HL-60/S4 treated with phorbol 12-myristate 13-acetate at 8.2 ng/mL for 4 days and 3 days (cell line): Measurements from ENCODE around the gene NPLOC4.

Source experiments
- in situ Hi-C: fragments of 300-500 bp; cut with MboI; formaldehyde crosslinking; loops from 2 replicates; pipeline ENCODE4 v1.15.0; 2022; ENCODE audit warnings: low sequenced_read_pairs

Gene NPLOC4

GRCh38 chr17:81522491-81523401, 114.2 kb downstream of the NPLOC4 start:
- in situ Hi-C loops, result no loop called here

DNA sequence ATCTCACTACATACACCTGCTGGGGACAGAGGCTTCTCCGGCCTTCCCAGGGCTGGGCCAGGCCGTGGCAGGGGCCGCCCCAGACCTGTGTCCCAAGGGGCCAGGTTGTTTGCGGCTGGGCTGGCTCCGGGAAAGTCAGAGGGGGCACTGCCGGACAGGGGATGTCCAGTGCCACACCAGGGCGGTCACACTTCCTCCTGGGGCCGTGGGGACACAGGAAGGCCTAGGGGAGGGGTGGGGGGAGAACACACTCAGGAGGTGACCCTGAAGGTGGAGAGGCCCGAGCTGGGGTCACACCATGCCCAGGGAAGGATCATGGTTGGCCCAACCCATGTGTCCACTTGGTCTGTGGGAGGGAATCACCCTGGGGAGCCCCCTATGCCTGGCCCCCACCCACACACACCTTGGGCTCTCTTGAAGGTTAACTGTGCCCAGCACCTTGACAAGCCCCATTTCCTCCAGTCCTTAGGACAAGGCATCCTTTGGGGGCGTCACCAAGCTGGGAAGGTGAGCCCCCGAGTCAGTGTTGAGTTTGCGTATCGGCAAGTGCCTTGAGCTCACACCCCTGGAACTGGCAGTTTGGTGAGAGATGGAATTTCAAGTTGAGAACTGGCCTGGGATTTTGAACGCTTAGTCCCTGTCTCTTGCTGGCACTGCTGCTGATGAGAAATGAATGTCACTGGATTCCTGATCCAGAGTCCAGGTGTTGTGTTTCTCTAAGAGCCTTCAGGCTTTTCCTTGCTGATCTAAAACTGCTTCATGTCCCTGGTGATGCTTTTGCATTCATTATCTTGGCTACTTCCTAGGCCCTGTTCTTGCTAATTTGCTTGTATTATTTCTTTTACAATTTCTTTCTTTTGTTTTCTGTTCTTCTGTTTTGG, 116.7 kb downstream of the NPLOC4 start:
- in situ Hi-C loops, result no loop called here

- in situ Hi-C loops, result no loop called here
These were observed 117.5 kb downstream of the NPLOC4 start for GRCh38 chr17:81519284-81520020.

DNA sequence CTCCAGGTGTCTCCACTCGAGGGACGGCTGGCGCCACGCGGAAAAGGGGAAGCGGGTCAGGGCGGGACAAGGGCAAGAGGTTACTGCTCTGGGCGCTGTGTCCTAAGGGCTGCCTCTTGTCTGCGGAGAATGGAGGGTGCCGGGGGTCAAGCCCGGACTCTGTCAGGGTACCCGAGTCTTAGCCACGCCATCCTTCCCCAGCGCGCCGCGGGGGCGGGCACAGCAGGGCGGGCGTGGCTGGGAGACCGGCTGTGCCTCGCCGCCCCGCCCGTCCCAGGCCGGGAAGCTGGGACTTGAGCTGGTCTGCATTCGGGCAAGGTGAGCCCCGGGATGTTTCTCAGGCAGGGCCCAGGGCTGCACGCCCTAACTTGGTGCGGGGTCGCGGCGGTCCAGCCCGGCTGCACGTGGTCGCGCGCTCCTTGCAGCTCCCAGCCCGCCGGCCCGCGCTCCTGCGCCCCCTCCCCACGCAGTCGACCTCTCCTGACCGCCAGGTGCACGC, 118.1 kb downstream of the NPLOC4 start:
- in situ Hi-C loops, result no loop called here

DNA sequence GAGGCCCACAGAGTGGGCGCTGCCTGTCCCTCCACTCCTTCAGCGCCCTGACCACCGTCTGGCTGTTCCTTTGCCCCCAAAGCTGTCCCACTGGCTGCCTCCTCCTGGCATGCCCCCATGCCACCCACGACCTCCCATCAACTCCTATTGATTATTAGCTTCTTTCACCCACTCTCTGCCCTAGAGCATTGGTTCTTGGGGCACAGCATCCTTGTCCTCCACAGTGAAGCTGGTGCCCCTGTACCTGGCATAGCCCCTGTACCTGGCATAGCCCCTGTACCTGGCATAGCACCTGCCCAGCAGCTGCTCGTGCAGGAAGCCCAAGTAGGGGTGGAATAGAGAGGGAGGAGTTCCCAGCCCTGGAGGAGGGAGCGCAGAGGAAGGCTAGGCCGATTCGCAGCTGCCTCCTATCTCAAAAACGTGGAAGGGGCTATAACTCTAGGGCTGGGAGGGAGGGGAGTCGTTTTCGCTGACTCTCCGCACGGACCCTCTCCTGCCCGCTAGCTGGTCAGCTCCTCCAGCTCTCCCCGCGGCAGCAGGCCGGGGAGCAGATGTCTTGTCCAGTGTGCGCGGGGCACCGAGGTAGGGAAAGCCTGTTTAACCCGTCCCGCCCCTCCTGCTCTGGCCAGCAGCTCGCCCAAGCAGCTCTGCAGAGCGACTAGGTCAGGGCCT, 118.7 kb downstream of the NPLOC4 start:
- in situ Hi-C loops, result no loop called here

- in situ Hi-C loops, result no loop called here
These were observed 119.4 kb downstream of the NPLOC4 start for GRCh38 chr17:81517339-81518112.

DNA sequence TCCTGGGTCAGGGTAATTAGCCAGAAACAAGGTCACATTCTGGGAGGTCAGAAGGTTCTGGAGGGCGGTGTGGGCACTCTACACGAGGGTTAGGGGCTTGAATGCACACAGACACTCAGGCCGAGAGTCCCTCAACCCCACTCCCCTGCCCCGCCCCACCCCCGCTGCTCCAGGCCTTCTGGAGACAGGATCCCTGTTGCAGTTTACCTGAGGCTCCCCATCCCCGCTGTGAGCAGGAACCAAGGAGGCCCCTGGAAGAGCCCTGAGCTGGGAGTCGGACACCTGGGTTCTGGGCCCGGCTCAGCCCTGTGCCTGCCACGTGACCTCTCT, 119.9 kb downstream of the NPLOC4 start:
- in situ Hi-C loops, result no loop called here

- in situ Hi-C loops, result no loop called here
These were observed 120.5 kb downstream of the NPLOC4 start for GRCh38 chr17:81516439-81516838.

- in situ Hi-C loops, result no loop called here
These were observed 121.3 kb downstream of the NPLOC4 start for GRCh38 chr17:81515530-81516041.

- in situ Hi-C loops, result no loop called here
These were observed 122.0 kb downstream of the NPLOC4 start for GRCh38 chr17:81514739-81515529.

GRCh38 chr17:81514489-81514738, 122.5 kb downstream of the NPLOC4 start:
- in situ Hi-C loops, result no loop called here

DNA sequence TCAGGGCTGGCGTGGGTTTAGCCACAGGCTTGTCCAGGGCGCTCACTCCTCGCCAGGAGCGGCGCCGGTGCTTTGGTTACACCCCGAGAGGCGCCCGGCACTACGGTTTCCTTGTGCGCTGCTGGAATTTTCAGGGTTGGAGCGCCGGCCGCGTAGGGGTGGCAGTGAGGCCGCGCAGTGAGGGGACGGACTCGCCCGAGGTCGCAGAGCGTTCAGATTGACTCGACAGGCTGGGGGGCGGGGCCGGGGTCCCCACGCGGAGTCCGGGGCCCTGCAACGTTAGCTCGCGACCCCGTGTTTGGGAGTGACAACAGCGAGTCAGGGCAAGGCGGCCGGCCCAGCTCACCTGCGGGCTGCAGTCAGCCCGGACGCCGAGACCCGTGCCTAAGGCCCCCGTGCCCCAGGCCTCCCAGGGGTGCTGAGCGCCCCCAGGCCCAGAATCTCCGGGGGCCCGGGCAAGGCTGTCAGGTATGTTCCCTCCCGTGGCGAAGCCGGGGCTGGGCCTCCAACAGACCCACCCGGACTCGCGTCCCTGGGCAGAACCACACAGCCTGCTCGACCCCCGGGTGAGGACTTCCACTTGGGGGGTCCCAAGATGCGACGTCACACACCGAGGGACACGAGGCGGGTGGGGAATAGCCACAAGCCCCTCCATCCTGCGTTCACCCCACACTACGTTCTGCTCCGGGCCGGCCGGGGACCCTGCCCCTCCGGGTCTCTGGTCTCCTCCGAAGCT, 123.0 kb downstream of the NPLOC4 start:
- in situ Hi-C loops, result no loop called here

DNA sequence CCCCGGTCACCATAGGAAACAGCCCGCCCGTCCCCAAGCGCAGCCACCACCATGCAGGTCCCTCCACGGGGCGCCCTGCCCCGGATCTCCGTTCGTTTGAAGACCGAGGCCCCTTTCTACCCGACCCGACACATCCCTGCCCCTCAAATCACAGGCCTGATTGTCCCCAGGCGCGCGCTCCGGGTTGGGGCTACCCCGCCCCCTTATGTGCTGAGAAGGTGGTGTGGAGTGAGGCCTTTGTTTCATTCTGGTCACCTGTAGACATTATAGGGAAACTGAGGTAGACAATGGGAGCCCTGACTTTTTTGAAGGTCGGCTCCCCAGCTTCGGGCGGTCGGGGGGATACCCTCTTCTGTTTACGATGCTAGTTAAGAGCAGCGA, 123.5 kb downstream of the NPLOC4 start:
- in situ Hi-C loops, result no loop called here

- in situ Hi-C loops, result no loop called here
These were observed 124.1 kb downstream of the NPLOC4 start, which contains the start of gene ACTG1 for GRCh38 chr17:81512562-81513371. Gene ACTG1, minus strand, starts transcription at chr17:81512799. Its CDS starts 445 bp downstream, at chr17:81512354.

GRCh38 chr17:81511804-81512561, 124.9 kb downstream of the NPLOC4 start:
- in situ Hi-C loops, result no loop called here

- in situ Hi-C loops, result no loop called here
These were observed 125.4 kb downstream of the NPLOC4 start for GRCh38 chr17:81511554-81511803.
